PC-9 (cell line): ENCODE measurements around the gene PI4K2B. TPM values are rescaled to one million over a fixed set of nuclear protein-coding genes. Genes with fewer than 3 reads are reported as not detected.
A peak's percentile ranks its signal among the peaks of the same experiment; 100 is the strongest.
"Not testable (repeated sequence)": the region's sequence is repeated elsewhere in the genome, so short reads cannot be mapped to it uniquely, and the experiment has no call there.

Experiments used
- BruUV-seq: library from RNA; stranded (reverse); fragments of 400-500 nt; replicated peaks from 2 replicates; lab custom pipeline; 2021; lab: Mats Ljungman, UMichigan
- CTCF ChIA-PET: fragments of 300-600 bp; sonication (Branson Sonifier 250); formaldehyde crosslinking; loops from one replicate; lab custom pipeline; 2022; ENCODE audit warnings: antibody characterized with exemption; lab: Charles Lee
- POLR2A ChIA-PET: fragments of 300-600 bp; sonication (Branson Sonifier 250); formaldehyde crosslinking; loops from one replicate; lab custom pipeline; 2022; ENCODE audit warnings: antibody characterized with exemption; ENCODE audit not compliant: unreplicated experiment; lab: Charles Lee
- DNase-seq, 2 experiments: peaks; one replicate each; pipeline versions ENCODE4 v3.0.0 to v3.0.0-alpha.2; 2015 to 2022; ENCODE audit warnings: mixed read lengths in 1 of 2
- H2AFZ ChIP-seq: fragments of 200-600 bp; sonication (generic); 2 replicates; pipeline ENCODE4 v1.8.1; 2017; ENCODE audit warnings: antibody characterized with exemption
- H3F3A ChIP-seq: fragments of 200-600 bp; sonication (generic); 2 replicates; pipeline ENCODE4 v1.8.1; 2017; ENCODE audit warnings: antibody characterized with exemption, mild to moderate bottlenecking, low read depth; ENCODE audit not compliant: insufficient read depth
- H3K27ac ChIP-seq: fragments of 200-600 bp; sonication (generic); 2 replicates; pipeline ENCODE4 v1.6.1; 2016; ENCODE audit warnings: mixed run types
- H3K27me3 ChIP-seq: fragments of 200-600 bp; sonication (generic); 2 replicates; pipeline ENCODE4 v1.6.1; 2016; ENCODE audit warnings: low read depth, mixed run types; ENCODE audit not compliant: insufficient read depth
- H3K36me3 ChIP-seq: fragments of 200-600 bp; sonication (generic); 2 replicates; pipeline ENCODE4 v1.6.1; 2016; ENCODE audit warnings: low read depth, mixed run types
- H3K4me1 ChIP-seq: fragments of 200-600 bp; sonication (generic); replicated peaks from 2 replicates; pipeline ENCODE4 v1.6.1; 2016; ENCODE audit warnings: mixed run types; ENCODE audit not compliant: insufficient read depth
- H3K4me2 ChIP-seq: fragments of 200-600 bp; sonication (generic); 2 replicates; pipeline ENCODE4 v1.6.1; 2017; ENCODE audit warnings: mixed run types
- H3K4me3 ChIP-seq: fragments of 200-600 bp; sonication (generic); 2 replicates; pipeline ENCODE4 v1.6.1; 2016; ENCODE audit warnings: mixed run types
- H3K79me2 ChIP-seq: fragments of 200-600 bp; sonication (generic); 2 replicates; pipeline ENCODE4 v1.6.1; 2017; ENCODE audit warnings: low read depth, mixed run types
- H3K9me2 ChIP-seq: fragments of 200-600 bp; sonication (generic); 2 replicates; pipeline ENCODE4 v1.8.1; 2017; ENCODE audit warnings: mild to moderate bottlenecking; ENCODE audit not compliant: insufficient read depth
- H3K9me3 ChIP-seq: fragments of 200-600 bp; sonication (generic); 2 replicates; pipeline ENCODE4 v1.8.1; 2016; ENCODE audit warnings: low read depth; ENCODE audit not compliant: insufficient read depth
- H4K20me1 ChIP-seq: fragments of 200-600 bp; sonication (generic); 2 replicates; pipeline ENCODE4 v1.8.1; 2017; ENCODE audit not compliant: insufficient read depth
- EZH2 ChIP-seq: fragments of 200-600 bp; sonication (generic); IDR thresholded peaks from 2 replicates; pipeline ENCODE4 v1.8.0; 2017; ENCODE audit warnings: antibody characterized with exemption, low read depth
- intact Hi-C: fragments of 100-400 bp; cut with micrococcal nuclease; formaldehyde crosslinking; loops from one replicate; pipeline ENCODE4 v1.10.0; 2022; ENCODE audit not compliant: unreplicated experiment
- total RNA-seq: library from RNA; stranded (reverse); gene quantifications from 2 replicates; pipeline ENCODE4 v1.2.3, GENCODE V29; 2021
- TF ChIP-seq, protein P1 (sequence below): fragments of 200-600 bp; sonication (generic); conservative IDR thresholded peaks from 2 replicates; pipeline ENCODE4 v1.6.1; 2017; ENCODE audit warnings: mixed run types, antibody characterized with exemption, mild to moderate bottlenecking, moderate library complexity

The PI4K2B gene
- total RNA-seq, 1 experiment from 2014 or later: 19.3 TPM

DNA sequence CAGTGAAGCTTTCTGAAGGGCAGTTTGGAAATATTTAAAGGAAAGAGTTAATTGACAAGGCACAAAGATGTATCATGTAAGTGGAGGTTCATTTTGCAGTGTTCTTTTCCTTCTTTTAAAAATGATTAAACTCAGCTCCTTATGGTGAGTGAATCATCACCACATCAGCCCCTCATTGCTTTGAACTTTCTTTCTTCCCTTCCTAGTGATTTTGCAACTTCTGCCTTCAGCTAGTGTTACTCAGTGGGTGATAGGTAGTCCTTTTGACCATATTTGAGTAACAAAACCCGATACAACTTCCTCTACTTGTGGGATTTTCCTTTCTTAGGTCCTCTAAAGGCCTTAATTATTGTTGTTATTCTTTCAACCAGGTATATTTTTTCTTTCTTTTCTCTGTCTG lies 86.9 kb downstream of the PI4K2B start:
- Histone ChIP-seq H2AFZ (peak overlapping the region; percentile 67; the same call in 1 of the 2 replicates), H3K79me2 (no peaks in the 10 kb centered on the region), H3K36me3 (0 out of 2 replicates have a peak, but pooled peaks cover 4% of the 10 kb centered on the region), H3K4me3 (peak overlapping the region; percentile 35; the same call in 1 of the 2 replicates), H3K27ac (peak overlapping the region; percentile 89), H3K9me3 (no peaks in the 10 kb centered on the region), H3F3A (peaks cover 14% of the 10 kb centered on the region), H4K20me1 (no peaks in the 10 kb centered on the region), H3K4me1 (peaks cover 29% of the 10 kb centered on the region), H3K4me2 (peak overlapping the region; percentile 53), H3K27me3 (no peaks in the 10 kb centered on the region), H3K9me2 (no peaks in the 10 kb centered on the region)
- ChIA-PET POLR2A (interaction anchor here (0.5 to 0.6 kb wide), 2 partner anchors 28 to 83 kb away, joined by 3 read pairs; no protein-coding TSS in a partner anchor), CTCF (interaction anchor here (0.7 kb wide), 1 partner anchor 9 kb away, joined by 3 read pairs; no protein-coding TSS in a partner anchor)
- TF ChIP-seq, protein P1, sequence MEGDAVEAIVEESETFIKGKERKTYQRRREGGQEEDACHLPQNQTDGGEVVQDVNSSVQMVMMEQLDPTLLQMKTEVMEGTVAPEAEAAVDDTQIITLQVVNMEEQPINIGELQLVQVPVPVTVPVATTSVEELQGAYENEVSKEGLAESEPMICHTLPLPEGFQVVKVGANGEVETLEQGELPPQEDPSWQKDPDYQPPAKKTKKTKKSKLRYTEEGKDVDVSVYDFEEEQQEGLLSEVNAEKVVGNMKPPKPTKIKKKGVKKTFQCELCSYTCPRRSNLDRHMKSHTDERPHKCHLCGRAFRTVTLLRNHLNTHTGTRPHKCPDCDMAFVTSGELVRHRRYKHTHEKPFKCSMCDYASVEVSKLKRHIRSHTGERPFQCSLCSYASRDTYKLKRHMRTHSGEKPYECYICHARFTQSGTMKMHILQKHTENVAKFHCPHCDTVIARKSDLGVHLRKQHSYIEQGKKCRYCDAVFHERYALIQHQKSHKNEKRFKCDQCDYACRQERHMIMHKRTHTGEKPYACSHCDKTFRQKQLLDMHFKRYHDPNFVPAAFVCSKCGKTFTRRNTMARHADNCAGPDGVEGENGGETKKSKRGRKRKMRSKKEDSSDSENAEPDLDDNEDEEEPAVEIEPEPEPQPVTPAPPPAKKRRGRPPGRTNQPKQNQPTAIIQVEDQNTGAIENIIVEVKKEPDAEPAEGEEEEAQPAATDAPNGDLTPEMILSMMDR: no peak
- no peak for TF ChIP-seq EZH2
- intact Hi-C loops: no loop called here
- peak in 1 of 2 experiments; percentile 85 for DNase-seq
- BruUV-seq: no TSS peak

DNA sequence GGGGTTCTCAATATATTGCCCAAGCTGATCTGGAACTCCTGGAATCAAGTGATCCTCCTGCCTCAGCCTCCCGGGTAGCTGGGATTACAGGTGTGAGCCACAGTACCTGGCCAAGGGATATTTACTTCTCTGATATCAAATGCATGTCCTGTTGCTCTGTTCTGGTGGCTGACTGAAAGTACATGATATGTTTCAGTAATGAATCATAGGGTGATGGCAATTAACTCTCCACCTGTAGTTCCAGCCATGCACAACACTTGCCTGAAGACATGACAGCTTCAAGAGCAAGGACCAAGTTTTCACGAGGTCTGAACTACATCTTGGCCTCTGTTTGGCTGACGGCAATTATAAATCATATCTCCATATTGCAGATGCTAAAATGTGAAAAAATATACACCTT lies 87.9 kb downstream of the PI4K2B start:
- peaks cover 14% of the 10 kb centered on the region for H3F3A ChIP-seq
- no TSS peak for BruUV-seq
- no peak overlapping the region for H2AFZ ChIP-seq
- CTCF ChIA-PET: no interaction called here
- H3K9me2 ChIP-seq: no peaks in the 10 kb centered on the region
- H3K27me3 ChIP-seq: no peaks in the 10 kb centered on the region
- TF ChIP-seq, protein P1: no peak
- no peak for TF ChIP-seq EZH2
- H3K4me2 ChIP-seq: peak overlapping the region; percentile 53; the same call in 1 of the 2 replicates
- H3K4me1 ChIP-seq: peaks cover 29% of the 10 kb centered on the region
- DNase-seq: no peak
- POLR2A ChIA-PET: no interaction called here
- no peaks in the 10 kb centered on the region for H4K20me1 ChIP-seq
- intact Hi-C loops: no loop called here
- no peak overlapping the region for H3K4me3 ChIP-seq
- H3K36me3 ChIP-seq: 0 out of 2 replicates have a peak, but pooled peaks cover 4% of the 10 kb centered on the region
- H3K9me3 ChIP-seq: no peaks in the 10 kb centered on the region
- H3K27ac ChIP-seq: peak overlapping the region; percentile 89
- H3K79me2 ChIP-seq: no peaks in the 10 kb centered on the region

DNA sequence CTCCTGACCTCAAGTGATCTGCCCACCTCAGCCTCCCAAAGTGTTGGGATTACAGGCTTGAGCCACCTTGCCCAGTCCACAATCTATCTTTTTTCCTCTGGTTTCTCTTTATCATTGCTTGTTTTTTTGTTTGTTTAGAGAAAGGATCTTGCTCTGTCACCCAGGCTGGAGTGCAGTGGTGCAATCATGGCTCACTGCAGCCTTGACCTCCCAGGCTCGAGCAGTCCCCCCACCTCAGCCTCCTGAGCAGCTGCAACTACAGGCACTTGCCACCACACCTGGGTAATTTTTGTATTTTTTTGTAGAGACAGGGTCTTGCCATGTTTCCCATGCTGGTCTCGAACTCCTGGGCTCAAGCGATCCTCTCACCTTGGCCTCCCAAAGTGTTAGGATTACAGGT lies 94.6 kb downstream of the PI4K2B start:
- CTCF ChIA-PET, H3K4me2 ChIP-seq, H3K9me2 ChIP-seq, H3K27ac ChIP-seq, H3K36me3 ChIP-seq, H3K9me3 ChIP-seq, POLR2A ChIA-PET, DNase-seq, H3K79me2 ChIP-seq, H3F3A ChIP-seq, intact Hi-C loops, BruUV-seq, H3K27me3 ChIP-seq, H3K4me1 ChIP-seq, H3K4me3 ChIP-seq, H4K20me1 ChIP-seq, H2AFZ ChIP-seq: not testable (repeated sequence)

Other genes starting within 250 kb of the PI4K2B start
- gene LGI2, start 203.1 kb upstream of the PI4K2B start, total RNA-seq: not detected in 2 replicates
- 9.1 and 11.3 TPM in 2 replicates for gene SEPSECS, start 73.6 kb upstream of the PI4K2B start, total RNA-seq
- 11.7 and 12.2 TPM in 2 replicates for gene ZCCHC4, start 78.7 kb downstream of the PI4K2B start, total RNA-seq
- gene ANAPC4, start 143.2 kb downstream of the PI4K2B start, total RNA-seq: 22.9 and 25.8 TPM in 2 replicates